ENCODE data around the gene NUP35. TPM values are rescaled to one million over a fixed set of nuclear protein-coding genes. Genes with fewer than 3 reads are reported as not detected.

The NUP35 gene
- total RNA-seq, result 14.1 and 23.5 TPM in 2 replicates

GRCh38 chr2:183124222-183124956 is at the start of gene NUP35:
NUP35 (plus strand) TSS chr2:183124443; CDS start chr2:183124458, 15 bp downstream.

GRCh38 chr2:183078464-183079138 is 45.6 kb upstream of the NUP35 start, which contains the start of gene DUSP19:
DUSP19 (plus strand) TSS chr2:183078747; CDS start chr2:183078934, 187 bp downstream.

Other genes with a start within 250 kb of the NUP35 start
- gene NCKAP1, start 86.0 kb upstream of the NUP35 start, total RNA-seq, result 99.8 and 145 TPM in 2 replicates
- gene DUSP19, start 45.7 kb upstream of the NUP35 start, total RNA-seq, result 0.39 and 1.1 TPM in 2 replicates

Data from hair follicular keratinocyte (primary cell).